Loucy (cell line): ENCODE data around the gene MCAT.

Experiments
- EZH2phosphoT487 ChIP-seq: fragments of 200-600 bp; IDR thresholded peaks from 2 replicates; pipeline ENCODE4 v1.6.1; 2018; ENCODE audit warnings: antibody characterized with exemption, mild to moderate bottlenecking, moderate library complexity, borderline replicate concordance
- TF ChIP-seq, protein P1 (sequence below): fragments of 200-600 bp; sonication (generic); conservative IDR thresholded peaks from 2 replicates; pipeline ENCODE4 v1.5.1; 2014; ENCODE audit warnings: mild to moderate bottlenecking, antibody characterized with exemption, low read length

DNA sequence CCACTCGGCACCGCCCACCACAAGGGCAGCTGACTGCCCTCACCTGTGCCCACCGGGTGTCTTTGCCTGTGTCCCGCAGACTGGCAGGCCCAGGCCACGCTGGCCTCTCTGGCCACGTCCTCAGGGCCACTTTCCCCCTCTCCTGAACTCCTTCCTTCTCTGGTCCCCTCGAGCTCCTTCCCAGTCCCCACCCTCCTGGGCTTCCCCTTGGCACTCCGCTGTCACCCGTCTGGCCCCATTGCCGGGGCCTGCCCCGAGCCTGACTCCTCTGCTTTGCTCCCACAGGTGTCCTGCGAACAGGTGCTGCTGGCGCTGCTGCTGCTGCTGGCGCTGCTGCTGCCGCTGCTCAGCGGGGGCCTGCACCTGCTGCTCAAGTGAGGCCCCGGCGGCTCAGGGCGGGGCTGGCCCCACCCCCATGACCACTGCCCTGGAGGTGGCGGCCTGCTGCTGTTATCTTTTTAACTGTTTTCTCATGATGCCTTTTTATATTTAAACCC lies 14.2 kb downstream of the MCAT start:
- TF ChIP-seq, protein P1, sequence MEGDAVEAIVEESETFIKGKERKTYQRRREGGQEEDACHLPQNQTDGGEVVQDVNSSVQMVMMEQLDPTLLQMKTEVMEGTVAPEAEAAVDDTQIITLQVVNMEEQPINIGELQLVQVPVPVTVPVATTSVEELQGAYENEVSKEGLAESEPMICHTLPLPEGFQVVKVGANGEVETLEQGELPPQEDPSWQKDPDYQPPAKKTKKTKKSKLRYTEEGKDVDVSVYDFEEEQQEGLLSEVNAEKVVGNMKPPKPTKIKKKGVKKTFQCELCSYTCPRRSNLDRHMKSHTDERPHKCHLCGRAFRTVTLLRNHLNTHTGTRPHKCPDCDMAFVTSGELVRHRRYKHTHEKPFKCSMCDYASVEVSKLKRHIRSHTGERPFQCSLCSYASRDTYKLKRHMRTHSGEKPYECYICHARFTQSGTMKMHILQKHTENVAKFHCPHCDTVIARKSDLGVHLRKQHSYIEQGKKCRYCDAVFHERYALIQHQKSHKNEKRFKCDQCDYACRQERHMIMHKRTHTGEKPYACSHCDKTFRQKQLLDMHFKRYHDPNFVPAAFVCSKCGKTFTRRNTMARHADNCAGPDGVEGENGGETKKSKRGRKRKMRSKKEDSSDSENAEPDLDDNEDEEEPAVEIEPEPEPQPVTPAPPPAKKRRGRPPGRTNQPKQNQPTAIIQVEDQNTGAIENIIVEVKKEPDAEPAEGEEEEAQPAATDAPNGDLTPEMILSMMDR, result no peak
- no peak for TF ChIP-seq EZH2phosphoT487
